GM19324 (cell line): ENCODE results near the gene CACNG5.

ENCODE experiments used
- ATAC-seq: cut with Tn5 transposase; IDR thresholded peaks from one replicate; pipeline ENCODE4 v1.9.1; 2021; ENCODE audit warnings: mild to moderate bottlenecking, moderate library complexity; ENCODE audit not compliant: unreplicated experiment, low FRiP score

Gene CACNG5

GRCh38 chr17:66819466-66819865, 15.5 kb upstream of the CACNG5 start:
- ATAC-seq = no peak

GRCh38 chr17:66822009-66822408, 12.9 kb upstream of the CACNG5 start:
- ATAC-seq = no peak

- no peak for ATAC-seq
Measured at GRCh38 chr17:66826856-66827255, 8.1 kb upstream of the CACNG5 start.

- no peak for ATAC-seq
Measured at GRCh38 chr17:66829386-66829864, 5.5 kb upstream of the CACNG5 start.

- ATAC-seq = no peak
Measured at GRCh38 chr17:66829883-66830282, 5.0 kb upstream of the CACNG5 start.

- ATAC-seq = no peak
Measured at GRCh38 chr17:66830451-66830850, 4.5 kb upstream of the CACNG5 start.

GRCh38 chr17:66831383-66832210, 3.3 kb upstream of the CACNG5 start:
- ATAC-seq = no peak

- no peak for ATAC-seq
Measured at GRCh38 chr17:66833201-66833600, 1.7 kb upstream of the CACNG5 start.

- ATAC-seq = no peak
Measured at GRCh38 chr17:66834426-66834918, 445 bp upstream of the CACNG5 start.

- ATAC-seq = no peak
Measured at GRCh38 chr17:66835476-66835875, 559 bp downstream of the CACNG5 start.

- ATAC-seq = no peak
Measured at GRCh38 chr17:66836063-66837005, 1.4 kb downstream of the CACNG5 start.

- ATAC-seq = no peak
Measured at GRCh38 chr17:66837226-66837625, 2.3 kb downstream of the CACNG5 start.

GRCh38 chr17:66837885-66838665, 3.2 kb downstream of the CACNG5 start:
- no peak for ATAC-seq

- no peak for ATAC-seq
Measured at GRCh38 chr17:66839616-66840015, 4.7 kb downstream of the CACNG5 start.

- ATAC-seq = no peak
Measured at GRCh38 chr17:66840061-66840460, 5.1 kb downstream of the CACNG5 start.

GRCh38 chr17:66841328-66841727, 6.4 kb downstream of the CACNG5 start:
- no peak for ATAC-seq

- no peak for ATAC-seq
Measured at GRCh38 chr17:66841744-66842143, 6.8 kb downstream of the CACNG5 start.

GRCh38 chr17:66842505-66842904, 7.6 kb downstream of the CACNG5 start:
- ATAC-seq = no peak

- no peak for ATAC-seq
Measured at GRCh38 chr17:66842959-66843358, 8.0 kb downstream of the CACNG5 start.

- no peak for ATAC-seq
Measured at GRCh38 chr17:66843627-66844026, 8.7 kb downstream of the CACNG5 start.
